Common myeloid progenitor, CD34-positive (primary cell): ENCODE measurements around the gene SP7.

Experiments used
- CTCF ChIA-PET: fragments of 350-600 bp; sonication (Branson Sonifier 250); formaldehyde crosslinking; loops from one replicate; lab custom pipeline; 2021; ENCODE audit warnings: antibody characterized with exemption; lab: Charles Lee
- POLR2A ChIA-PET: fragments of 350-600 bp; sonication (Branson Sonifier 250); formaldehyde crosslinking; loops from one replicate; lab custom pipeline; 2021; ENCODE audit warnings: antibody characterized with exemption; lab: Charles Lee
- DNase-seq, 3 donors: peaks; one replicate each; pipeline versions ENCODE4 v3.0.0 to v3.0.0-alpha.2; 2013
- H3K27ac ChIP-seq, 2 experiments: 1 replicate in 1 of 2; 2 replicates in 1 of 2; pipeline ENCODE4 v1.7.0; 2013; ENCODE audit warnings: inconsistent platforms in 2 of 2, low read length in 2 of 2, mild to moderate bottlenecking in 2 of 2, low read depth in 1 of 2, moderate library complexity in 1 of 2; ENCODE audit not compliant: severe bottlenecking in 2 of 2, insufficient read depth in 1 of 2, poor library complexity in 1 of 2
- H3K27me3 ChIP-seq, 5 experiments: replicated peaks in 2 of 5; 1 replicate in 3 of 5; 2 replicates in 2 of 5; pipeline versions ENCODE4 v1.6.1 to v1.7.0; 2013; ENCODE audit warnings: low read length in 4 of 5, mild to moderate bottlenecking in 2 of 5, moderate library complexity in 2 of 5, inconsistent platforms in 1 of 5; ENCODE audit not compliant: insufficient read depth in 5 of 5, control insufficient read depth in 4 of 5
- H3K36me3 ChIP-seq, 4 experiments: 1 replicate in 2 of 4; 2 replicates in 2 of 4; pipeline versions ENCODE4 v1.6.1 to v1.7.0; 2013; ENCODE audit warnings: low read length in 3 of 4, control low read depth in 1 of 4, mild to moderate bottlenecking in 1 of 4; ENCODE audit not compliant: control insufficient read depth in 4 of 4, insufficient read depth in 4 of 4
- H3K4me1 ChIP-seq, 4 experiments: 1 replicate in 3 of 4; 2 replicates in 1 of 4; pipeline versions ENCODE4 v1.6.1 to v1.7.1; 2013; ENCODE audit warnings: low read length in 3 of 4, mild to moderate bottlenecking in 3 of 4, control low read depth in 1 of 4, inconsistent platforms in 1 of 4, moderate library complexity in 1 of 4; ENCODE audit not compliant: control insufficient read depth in 4 of 4, insufficient read depth in 4 of 4; ENCODE audit errors: control extremely low read depth in 1 of 4
- H3K4me3 ChIP-seq, 7 experiments: 1 replicate in 4 of 7; 2 replicates in 3 of 7; pipeline versions ENCODE4 v1.5.1 to v1.7.0; 2013; ENCODE audit warnings: mild to moderate bottlenecking in 7 of 7, low read length in 6 of 7, moderate library complexity in 6 of 7, inconsistent platforms in 2 of 7, low read depth in 2 of 7, control low read depth in 1 of 7; ENCODE audit not compliant: insufficient read depth in 4 of 7, control insufficient read depth in 1 of 7; ENCODE audit errors: extremely low read depth in 1 of 7
- H3K9me3 ChIP-seq, 5 experiments: 1 replicate in 4 of 5; 2 replicates in 1 of 5; pipeline versions ENCODE4 v1.6.1 to v1.7.1; 2013; ENCODE audit warnings: low read length in 4 of 5, mild to moderate bottlenecking in 2 of 5, inconsistent platforms in 1 of 5, low read depth in 1 of 5, moderate library complexity in 1 of 5; ENCODE audit not compliant: control insufficient read depth in 4 of 5, insufficient read depth in 2 of 5; ENCODE audit errors: control extremely low read depth in 1 of 5
- WGBS: methylation state at CpG from one replicate; pipeline ENCODE4 v1.1.5; 2013; ENCODE audit not compliant: insufficient coverage; 5-methylcytosine and 5-hydroxymethylcytosine counted together

Gene SP7

GRCh38 chr12:53289891-53290290 lies 46.3 kb downstream of the SP7 start:
- WGBS, result 97% methylated on average over 4 of the region's 4 CpGs
- Histone ChIP-seq H3K36me3 (peaks cover 18 to 78% (median 40%) of the 10 kb centered on the region in 4 experiments), H3K27me3 (no peaks in the 10 kb centered on the region), H3K4me3 (no peak overlapping the region), H3K27ac (no peak overlapping the region), H3K9me3 (no peaks in the 10 kb centered on the region), H3K4me1 (peaks cover 0 to 4% (median 3%) of the 10 kb centered on the region in 4 experiments)
- DNase-seq, result no peak
- ChIA-PET POLR2A (no interaction called here), CTCF (interaction anchor here (1.1 to 24.3 kb wide), 8 partner anchors 10 to 129 kb away, joined by 3 to 399 read pairs (median 26); partner anchors contain the start of genes AAAS, CSAD, ESPL1 and MYG1)

GRCh38 chr12:53288322-53288721 lies 47.8 kb downstream of the SP7 start:
- Histone ChIP-seq H3K4me1 (no peaks in the 10 kb centered on the region), H3K27ac (no peak overlapping the region), H3K9me3 (no peaks in the 10 kb centered on the region), H3K27me3 (no peaks in the 10 kb centered on the region), H3K4me3 (no peak overlapping the region), H3K36me3 (peaks cover 21 to 83% (median 45%) of the 10 kb centered on the region in 4 experiments)
- CTCF ChIA-PET, result interaction anchor here (0.6 to 24.3 kb wide), 16 partner anchors 9 to 361 kb away, joined by 3 to 399 read pairs (median 6); partner anchors contain the start of genes AAAS and ESPL1
- WGBS, result 86% methylated on average over 6 of the region's 6 CpGs
- POLR2A ChIA-PET, result no interaction called here
- no peak for DNase-seq

GRCh38 chr12:53287741-53288216 lies 48.4 kb downstream of the SP7 start:
- 91% methylated on average over 8 of the region's 11 CpGs for WGBS
- POLR2A ChIA-PET, result no interaction called here
- H3K36me3 ChIP-seq, result peaks cover 21 to 83% (median 45%) of the 10 kb centered on the region in 4 experiments

GRCh38 chr12:53286448-53286847 lies 49.7 kb downstream of the SP7 start:
- no peaks in the 10 kb centered on the region for H3K27me3 ChIP-seq
- H3K4me3 ChIP-seq, result no peak overlapping the region
- no peak for DNase-seq
- ChIA-PET CTCF (interaction anchor here (0.6 to 24.3 kb wide), 12 partner anchors 8 to 273 kb away, joined by 3 to 399 read pairs (median 3); partner anchors contain the start of genes AAAS and ESPL1), POLR2A (no interaction called here)
- no peaks in the 10 kb centered on the region for H3K4me1 ChIP-seq
- 95% methylated on average over 8 of the region's 9 CpGs for WGBS
- H3K27ac ChIP-seq, result no peak overlapping the region
- H3K36me3 ChIP-seq, result peaks cover 19 to 81% (median 47%) of the 10 kb centered on the region in 4 experiments
- no peaks in the 10 kb centered on the region for H3K9me3 ChIP-seq

More at GRCh38 chr12:53287741-53288216, 48.4 kb downstream of the SP7 start:
- peak; percentile 69 to 80 (median 73) for DNase-seq
- CTCF ChIA-PET, result interaction anchor here (0.6 to 24.3 kb wide), 16 partner anchors 10 to 362 kb away, joined by 3 to 399 read pairs (median 6); partner anchors contain the start of genes AAAS and ESPL1
- Histone ChIP-seq H3K4me1 (no peaks in the 10 kb centered on the region), H3K27ac (no peak overlapping the region), H3K4me3 (no peak overlapping the region), H3K27me3 (no peaks in the 10 kb centered on the region), H3K9me3 (no peaks in the 10 kb centered on the region)

- CTCF ChIA-PET, result interaction anchor here (1.5 to 24.3 kb wide), 5 partner anchors 8 to 75 kb away, joined by 3 to 399 read pairs (median 30); partner anchors contain the start of genes AAAS and ESPL1
- Histone ChIP-seq H3K4me3 (no peak overlapping the region), H3K27me3 (no peaks in the 10 kb centered on the region), H3K27ac (no peak overlapping the region), H3K9me3 (no peaks in the 10 kb centered on the region), H3K36me3 (peaks cover 26 to 78% (median 48%) of the 10 kb centered on the region in 4 experiments), H3K4me1 (peaks cover 0 to 3% (median 1%) of the 10 kb centered on the region in 4 experiments)
- POLR2A ChIA-PET, result no interaction called here
- 93% methylated on average over 7 of the region's 9 CpGs for WGBS
- DNase-seq, result no peak
Observed at GRCh38 chr12:53279888-53280498, 56.2 kb downstream of the SP7 start.

GRCh38 chr12:53279283-53279869 lies 56.8 kb downstream of the SP7 start:
- H3K27ac ChIP-seq, result no peak overlapping the region
- ChIA-PET CTCF (interaction anchor here (0.7 to 24.3 kb wide), 9 partner anchors 8 to 75 kb away, joined by 3 to 399 read pairs (median 8); partner anchors contain the start of genes AAAS and ESPL1), POLR2A (interaction anchor here (0.6 kb wide), 1 partner anchor 19 kb away, joined by 5 read pairs; no protein-coding TSS in a partner anchor)
- WGBS, result 95% methylated on average over 3 of the region's 3 CpGs
- peaks cover 0 to 3% (median 1%) of the 10 kb centered on the region in 4 experiments for H3K4me1 ChIP-seq
- H3K36me3 ChIP-seq, result peaks cover 28 to 81% (median 48%) of the 10 kb centered on the region in 4 experiments
- H3K27me3 ChIP-seq, result no peaks in the 10 kb centered on the region
- no peaks in the 10 kb centered on the region for H3K9me3 ChIP-seq
- H3K4me3 ChIP-seq, result no peak overlapping the region
- no peak for DNase-seq
